Stimulated activated CD8-positive, alpha-beta memory T cell treated with anti-CD3 and anti-CD28 coated beads, Interleukin-12 subunit alpha, Interleukin-12 subunit beta, amount 100 ng/mL, for 24 hours (primary cell): ENCODE results near the gene DHX15.

Experiments used
- DNase-seq: peaks from one replicate; pipeline ENCODE4 v3.0.0-alpha.2; 2020; ENCODE audit errors: extremely low read depth

DHX15 gene

DNA sequence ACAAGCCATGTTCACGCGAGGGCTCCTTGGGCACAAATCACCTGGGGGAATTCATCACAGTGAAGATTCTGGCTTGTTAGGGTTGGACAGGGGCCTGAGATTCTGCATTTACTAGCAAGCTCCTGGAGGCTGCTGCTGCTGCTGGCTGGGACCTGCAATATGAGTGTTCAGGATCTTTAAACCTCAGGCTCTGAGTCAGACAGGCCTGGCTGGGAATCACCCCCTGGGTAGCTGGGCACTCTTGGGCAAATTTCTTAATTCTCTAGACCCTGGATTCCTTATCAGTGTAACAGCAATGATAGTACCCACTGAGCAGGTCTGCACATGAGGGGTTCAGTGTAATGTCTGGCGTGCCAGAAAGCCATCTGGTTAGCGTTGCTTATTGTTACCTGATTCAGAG is 101.5 kb downstream of the DHX15 start:
- DNase-seq = no peak

DNA sequence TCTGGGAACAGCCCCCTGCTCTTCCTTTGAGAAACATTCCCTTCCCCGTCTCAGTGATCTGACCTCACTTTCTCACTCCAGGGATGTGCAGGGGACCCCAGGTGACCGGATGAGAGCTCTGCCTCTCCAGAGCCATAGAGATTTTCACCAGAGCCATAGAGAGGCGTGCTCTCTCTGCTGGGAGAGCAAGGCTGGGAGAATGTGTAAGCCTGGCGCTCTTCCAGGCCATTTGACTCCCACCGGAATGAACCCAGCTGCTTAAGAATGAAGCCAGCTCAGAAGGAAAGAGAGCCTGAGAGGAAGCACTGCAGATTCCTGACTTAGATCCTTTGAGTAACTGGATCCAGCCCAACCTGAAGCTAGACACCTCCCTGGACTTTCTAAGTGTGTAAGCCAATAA is 106.4 kb downstream of the DHX15 start:
- no peak for DNase-seq
